ENCODE data around the gene PTPRG.

DNA sequence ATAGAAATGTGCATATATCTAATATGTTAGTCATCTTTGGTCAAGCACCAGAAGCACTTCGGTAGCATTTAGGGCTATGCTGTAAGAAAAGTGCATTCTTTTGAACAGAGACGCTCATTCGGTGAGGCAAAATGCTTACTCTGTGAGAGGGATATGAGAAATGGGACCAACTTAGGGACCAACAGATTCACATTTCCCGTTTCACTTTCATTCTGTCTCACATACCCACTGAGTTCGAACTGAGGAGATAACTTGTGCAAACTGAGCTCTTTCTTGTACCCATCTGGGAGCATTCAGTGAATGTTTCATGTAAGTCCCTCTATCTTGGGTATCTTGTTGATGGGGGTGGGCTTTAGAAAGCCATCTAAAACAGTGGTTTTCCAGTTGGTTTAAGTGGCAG lies 676.6 kb downstream of the PTPRG start:
- TF ChIP-seq, protein P1, sequence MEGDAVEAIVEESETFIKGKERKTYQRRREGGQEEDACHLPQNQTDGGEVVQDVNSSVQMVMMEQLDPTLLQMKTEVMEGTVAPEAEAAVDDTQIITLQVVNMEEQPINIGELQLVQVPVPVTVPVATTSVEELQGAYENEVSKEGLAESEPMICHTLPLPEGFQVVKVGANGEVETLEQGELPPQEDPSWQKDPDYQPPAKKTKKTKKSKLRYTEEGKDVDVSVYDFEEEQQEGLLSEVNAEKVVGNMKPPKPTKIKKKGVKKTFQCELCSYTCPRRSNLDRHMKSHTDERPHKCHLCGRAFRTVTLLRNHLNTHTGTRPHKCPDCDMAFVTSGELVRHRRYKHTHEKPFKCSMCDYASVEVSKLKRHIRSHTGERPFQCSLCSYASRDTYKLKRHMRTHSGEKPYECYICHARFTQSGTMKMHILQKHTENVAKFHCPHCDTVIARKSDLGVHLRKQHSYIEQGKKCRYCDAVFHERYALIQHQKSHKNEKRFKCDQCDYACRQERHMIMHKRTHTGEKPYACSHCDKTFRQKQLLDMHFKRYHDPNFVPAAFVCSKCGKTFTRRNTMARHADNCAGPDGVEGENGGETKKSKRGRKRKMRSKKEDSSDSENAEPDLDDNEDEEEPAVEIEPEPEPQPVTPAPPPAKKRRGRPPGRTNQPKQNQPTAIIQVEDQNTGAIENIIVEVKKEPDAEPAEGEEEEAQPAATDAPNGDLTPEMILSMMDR (IDR thresholded peaks at IDR 0.05) = no peak
- no peak for TF ChIP-seq POLR2A (IDR thresholded peaks at IDR 0.05)
